AG04450 (cell line): Measurements from ENCODE around the gene TMED7. TPM values are rescaled to one million over a fixed set of nuclear protein-coding genes. Genes with fewer than 3 reads are reported as not detected.

Experiments
- CTCF ChIA-PET: fragments of 300-600, 350-600 bp; formaldehyde crosslinking; extraction: SDS; loops from one replicate; lab custom pipeline; 2022; ENCODE audit warnings: antibody characterized with exemption, inconsistent platforms; lab: Charles Lee
- POLR2A ChIA-PET: fragments of 350-600 bp; formaldehyde crosslinking; extraction: SDS; loops from one replicate; lab custom pipeline; 2021; ENCODE audit warnings: antibody characterized with exemption, inconsistent platforms; lab: Yijun Ruan, JAX
- DNase-seq: peaks from one replicate; pipeline ENCODE4 v3.0.0-alpha.2; 2011; ENCODE audit warnings: low read depth, low spot score
- H3K27ac ChIP-seq: one replicate; pipeline ENCODE4 v1.5.1; 2012; ENCODE audit warnings: low read depth, low read length, control low read depth
- H3K27me3 ChIP-seq: one replicate; pipeline ENCODE4 v1.6.0; 2012; ENCODE audit warnings: low read length; ENCODE audit not compliant: control insufficient read depth, insufficient read depth
- H3K4me3 ChIP-seq: 2 replicates; pipeline ENCODE4 v1.5.1; 2011; ENCODE audit warnings: mild to moderate bottlenecking, low read depth, low read length, control low read depth
- H3K9me3 ChIP-seq: 2 replicates; pipeline ENCODE4 v1.5.1; 2012; ENCODE audit warnings: low read length; ENCODE audit not compliant: control insufficient read depth, insufficient read depth
- polyA plus RNA-seq: library from polyadenylated mRNA; depleted of rRNA; stranded (reverse); fragments of >200 nt; gene quantifications from 2 replicates; pipeline ENCODE4 v1.2.3, GENCODE V29; 2011
- TF ChIP-seq, protein P1 (sequence below): IDR thresholded peaks from 2 replicates; pipeline ENCODE4 v1.5.1; 2011; ENCODE audit warnings: low read depth, low read length, control low read depth, inconsistent platforms

Gene TMED7
- polyA plus RNA-seq, 1 experiment, result 110 TPM

DNA sequence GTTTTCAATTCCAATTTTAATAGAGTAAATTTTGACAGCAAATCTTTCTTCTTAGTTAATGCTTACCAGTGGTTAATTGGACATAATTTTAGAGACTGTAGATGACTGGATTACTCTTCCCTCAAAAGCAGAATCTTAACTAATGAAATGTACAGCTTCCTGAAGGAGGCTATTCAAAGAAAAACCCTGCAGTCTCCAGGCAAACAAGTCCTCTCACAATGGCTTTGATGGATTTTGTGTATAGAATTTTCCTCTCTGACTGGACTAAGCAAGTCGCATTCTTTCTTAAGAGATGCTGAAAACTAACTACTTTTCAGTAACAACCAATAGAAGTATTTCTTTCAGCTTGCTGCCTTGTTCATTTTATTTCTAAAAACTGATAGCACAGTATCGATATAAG, 35.7 kb upstream of the TMED7 start:
- Histone ChIP-seq H3K9me3 (no peaks in the 10 kb centered on the region), H3K27ac (no peak overlapping the region), H3K27me3 (peaks cover 7% of the 10 kb centered on the region), H3K4me3 (no peak overlapping the region)
- POLR2A ChIA-PET, result no interaction called here
- DNase-seq, result no peak
- TF ChIP-seq, protein P1, sequence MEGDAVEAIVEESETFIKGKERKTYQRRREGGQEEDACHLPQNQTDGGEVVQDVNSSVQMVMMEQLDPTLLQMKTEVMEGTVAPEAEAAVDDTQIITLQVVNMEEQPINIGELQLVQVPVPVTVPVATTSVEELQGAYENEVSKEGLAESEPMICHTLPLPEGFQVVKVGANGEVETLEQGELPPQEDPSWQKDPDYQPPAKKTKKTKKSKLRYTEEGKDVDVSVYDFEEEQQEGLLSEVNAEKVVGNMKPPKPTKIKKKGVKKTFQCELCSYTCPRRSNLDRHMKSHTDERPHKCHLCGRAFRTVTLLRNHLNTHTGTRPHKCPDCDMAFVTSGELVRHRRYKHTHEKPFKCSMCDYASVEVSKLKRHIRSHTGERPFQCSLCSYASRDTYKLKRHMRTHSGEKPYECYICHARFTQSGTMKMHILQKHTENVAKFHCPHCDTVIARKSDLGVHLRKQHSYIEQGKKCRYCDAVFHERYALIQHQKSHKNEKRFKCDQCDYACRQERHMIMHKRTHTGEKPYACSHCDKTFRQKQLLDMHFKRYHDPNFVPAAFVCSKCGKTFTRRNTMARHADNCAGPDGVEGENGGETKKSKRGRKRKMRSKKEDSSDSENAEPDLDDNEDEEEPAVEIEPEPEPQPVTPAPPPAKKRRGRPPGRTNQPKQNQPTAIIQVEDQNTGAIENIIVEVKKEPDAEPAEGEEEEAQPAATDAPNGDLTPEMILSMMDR, result no peak
- CTCF ChIA-PET, result no interaction called here

DNA sequence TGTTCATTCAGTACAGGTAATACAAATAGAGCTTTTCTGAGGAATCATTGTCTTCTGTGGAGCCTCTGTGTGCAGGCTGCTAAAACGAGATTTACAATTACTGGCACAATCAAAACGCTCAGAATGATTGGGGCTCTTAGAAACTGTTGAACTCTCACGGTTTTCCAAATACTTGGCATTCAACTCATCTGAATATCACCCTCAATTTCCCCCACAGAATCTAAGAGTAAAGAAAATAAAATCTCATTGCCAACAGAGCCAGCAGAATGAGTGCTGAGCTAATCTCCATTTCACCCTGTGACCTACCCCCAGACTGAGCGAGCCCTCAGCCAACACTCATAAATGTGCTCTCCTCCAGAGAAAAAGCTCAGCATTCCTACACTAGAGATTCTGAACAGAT, 35.3 kb upstream of the TMED7 start:
- ChIA-PET CTCF (no interaction called here), POLR2A (no interaction called here)
- H3K9me3 ChIP-seq, result no peaks in the 10 kb centered on the region
- no peak overlapping the region for H3K27ac ChIP-seq
- TF ChIP-seq, protein P1, result no peak
- H3K4me3 ChIP-seq, result no peak overlapping the region
- DNase-seq, result no peak
- H3K27me3 ChIP-seq, result peaks cover 7% of the 10 kb centered on the region

DNA sequence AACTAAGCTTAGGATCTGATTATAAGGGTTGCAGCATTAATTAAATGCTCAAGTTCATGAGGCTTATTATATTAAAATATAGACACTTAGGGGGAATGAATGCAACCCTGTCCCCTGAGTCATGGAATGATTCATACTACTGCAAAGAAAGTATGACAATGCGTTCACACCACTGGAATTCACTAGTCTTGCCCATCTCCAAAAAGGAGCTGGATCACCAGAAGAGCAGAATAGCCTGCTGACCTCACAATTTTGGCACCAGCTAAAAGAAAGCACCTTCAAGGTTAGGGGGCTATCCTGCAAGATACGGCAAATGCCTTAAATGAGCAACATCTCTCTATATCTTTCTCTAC, 32.0 kb upstream of the TMED7 start:
- no peak overlapping the region for H3K27ac ChIP-seq
- peak; percentile 20 for DNase-seq
- POLR2A ChIA-PET, result no interaction called here

DNA sequence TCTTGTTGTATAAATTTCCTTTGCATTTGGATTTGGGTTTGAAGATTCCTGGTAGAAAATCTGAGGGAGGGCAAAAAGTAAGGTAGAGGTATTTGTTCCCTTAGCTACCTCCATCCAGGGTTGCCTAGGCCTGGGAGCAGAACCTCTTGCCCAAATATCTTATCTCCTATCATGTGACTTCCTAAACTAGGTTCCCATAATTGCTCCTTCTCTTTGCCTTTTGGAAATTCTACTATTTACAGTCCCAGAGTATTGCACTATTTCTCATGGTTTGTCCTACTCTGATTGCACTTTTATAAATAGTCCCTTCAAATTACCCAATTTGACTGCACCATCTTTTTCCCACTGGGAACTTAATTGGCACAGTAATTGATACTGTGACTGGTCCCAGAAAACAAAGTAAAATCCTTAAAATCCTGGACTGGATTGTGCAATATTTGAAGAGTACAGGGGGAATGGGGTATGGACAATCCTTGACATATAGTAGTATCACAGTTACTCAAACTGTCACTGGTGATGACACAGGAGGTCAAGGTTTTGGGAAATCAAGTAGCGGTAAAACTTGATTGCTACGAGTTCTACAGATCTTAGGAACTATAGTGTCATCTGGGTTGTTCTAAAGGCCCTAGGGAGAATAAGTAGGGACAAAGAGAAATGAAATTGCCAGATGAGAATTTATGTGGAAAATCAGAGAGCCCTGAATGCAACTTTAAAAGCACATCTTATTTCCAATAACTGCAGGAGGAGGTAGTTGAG, 31.5 kb upstream of the TMED7 start:
- no peak for DNase-seq
- Histone ChIP-seq H3K27ac (no peak overlapping the region), H3K9me3 (no peaks in the 10 kb centered on the region), H3K4me3 (no peak overlapping the region), H3K27me3 (peaks cover 4% of the 10 kb centered on the region)
- TF ChIP-seq, protein P1, result no peak
- ChIA-PET POLR2A (no interaction called here), CTCF (interaction anchor here (0.8 to 1.3 kb wide), 2 partner anchors 22 to 23 kb away, joined by 3 to 4 read pairs; no protein-coding TSS in a partner anchor)

More for the DNA sequence above, 32.0 kb upstream of the TMED7 start:
- CTCF ChIA-PET, result interaction anchor here (0.6 to 1.3 kb wide), 3 partner anchors 22 to 281 kb away, joined by 3 to 4 read pairs (median 3); no protein-coding TSS in a partner anchor
- Histone ChIP-seq H3K9me3 (no peaks in the 10 kb centered on the region), H3K27me3 (peaks cover 4% of the 10 kb centered on the region), H3K4me3 (no peak overlapping the region)
- TF ChIP-seq, protein P1, result no peak

DNA sequence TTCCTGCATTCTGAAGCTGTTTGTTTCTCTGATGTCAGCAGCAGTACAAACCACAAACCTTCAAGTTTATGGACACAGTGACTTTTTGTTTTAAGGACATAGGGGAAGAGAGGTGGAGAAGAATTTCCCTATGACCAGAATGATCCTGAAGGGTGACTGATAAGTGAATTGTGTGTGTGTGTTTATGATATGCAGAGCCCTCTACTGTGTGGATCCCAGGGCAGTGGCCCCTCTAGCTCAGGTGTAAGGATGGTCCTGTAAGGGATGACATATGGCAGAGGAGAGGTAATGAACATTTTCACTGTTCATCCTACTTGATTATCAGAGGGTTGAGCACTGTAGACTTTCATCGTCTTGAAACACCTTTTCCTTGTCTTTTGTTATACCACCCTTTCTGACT, 30.6 kb upstream of the TMED7 start:
- TF ChIP-seq, protein P1, result no peak
- no peak overlapping the region for H3K4me3 ChIP-seq
- no peak overlapping the region for H3K27ac ChIP-seq
- H3K9me3 ChIP-seq, result no peaks in the 10 kb centered on the region
- H3K27me3 ChIP-seq, result peaks cover 4% of the 10 kb centered on the region
- CTCF ChIA-PET, result no interaction called here
- no peak for DNase-seq
- POLR2A ChIA-PET, result no interaction called here
